ENCODE data around the gene BAHCC1. TPM values are rescaled to one million over a fixed set of nuclear protein-coding genes. Genes with fewer than 3 reads are reported as not detected.

Gene BAHCC1
- total and polyA plus RNA-seq, 12 donors = 4.8 to 13.1 (median 9.2) TPM

- no peak for ATAC-seq
- Histone ChIP-seq H3K27me3 (peaks cover 0 to 1% (median 0%) of the 10 kb centered on the region in 7 donors), H3K4me1 (peaks cover 34 to 72% (median 60%) of the 10 kb centered on the region in 9 donors), H3K9me3 (no peaks in the 10 kb centered on the region), H3K4me3 (peak overlapping the region in 4 of 10 donors; percentile 6 to 75 (median 40)), H3K27ac (peak overlapping the region in 9 of 10 donors; percentile 24 to 99 (median 96)), H3K36me3 (no peaks in the 10 kb centered on the region)
- no peak for DNase-seq
- WGBS, 2 donors = 74 to 80% methylated on average over 42 of the region's 42 CpGs
- intact Hi-C loops (cut with DNase I) = loop anchor here in 2 of 10 donors (5.0 to 10.0 kb wide), 2 partner anchors 76 to 78 kb away; no protein-coding TSS in a partner anchor
- TF ChIP-seq CTCF (IDR thresholded peaks at IDR 0.05) = no peak
Measured at GRCh38 chr17:81406117-81406953, 11.1 kb downstream of the BAHCC1 start.

GRCh38 chr17:81408049-81408448 lies 12.8 kb downstream of the BAHCC1 start:
- Histone ChIP-seq H3K36me3 (no peaks in the 10 kb centered on the region), H3K9me3 (no peaks in the 10 kb centered on the region), H3K27ac (no peak overlapping the region), H3K4me3 (no peak overlapping the region), H3K4me1 (peaks cover 30 to 72% (median 59%) of the 10 kb centered on the region in 9 donors), H3K27me3 (no peaks in the 10 kb centered on the region)
- 91 to 92% methylated on average over 13 to 14 of the region's 14 CpGs for WGBS, 2 donors
- DNase-seq (no peak), ATAC-seq (no peak)
- no peak for TF ChIP-seq CTCF (IDR thresholded peaks at IDR 0.05)
- intact Hi-C loops (cut with DNase I) = loop anchor here in 2 of 10 donors (5.0 to 10.0 kb wide), 2 partner anchors 74 to 77 kb away; no protein-coding TSS in a partner anchor

GRCh38 chr17:81409190-81409935 lies 14.1 kb downstream of the BAHCC1 start:
- H3K4me1 ChIP-seq = peaks cover 19 to 67% (median 52%) of the 10 kb centered on the region in 9 donors
- no peak for TF ChIP-seq CTCF (IDR thresholded peaks at IDR 0.05)
- H3K36me3 ChIP-seq = no peaks in the 10 kb centered on the region
- intact Hi-C loops (cut with DNase I) = loop anchor here in 2 of 10 donors (5.0 to 10.0 kb wide), 2 partner anchors 73 to 75 kb away; no protein-coding TSS in a partner anchor
- ATAC-seq (no peak), DNase-seq (no peak)
- no peaks in the 10 kb centered on the region for H3K27me3 ChIP-seq
- no peaks in the 10 kb centered on the region for H3K9me3 ChIP-seq
- H3K4me3 ChIP-seq = no peak overlapping the region
- H3K27ac ChIP-seq = no peak overlapping the region
- 82% methylated on average over 26 to 27 of the region's 27 CpGs for WGBS, 2 donors

- TF ChIP-seq CTCF (IDR thresholded peaks at IDR 0.05) = no peak
- Histone ChIP-seq H3K4me3 (no peak overlapping the region), H3K9me3 (no peaks in the 10 kb centered on the region), H3K27ac (no peak overlapping the region), H3K4me1 (peaks cover 8 to 52% (median 37%) of the 10 kb centered on the region in 9 donors), H3K36me3 (no peaks in the 10 kb centered on the region), H3K27me3 (no peaks in the 10 kb centered on the region)
- 94 to 96% methylated on average over 16 of the region's 16 CpGs for WGBS, 2 donors
- ATAC-seq (no peak), DNase-seq (no peak)
- intact Hi-C loops (cut with DNase I) = no loop called here
Measured at GRCh38 chr17:81410852-81411251, 15.6 kb downstream of the BAHCC1 start.

All from heart right ventricle (tissue), 16 donors.